Upper lobe of left lung (tissue), 4 donors: ENCODE data around the gene CYP2S1.

Experiments
- CTCF ChIP-seq, 6 experiments: fragments of 450-650 bp in 4 of 6; fragments of 200-600 bp in 2 of 6; sonication (generic) in 2 of 6; IDR thresholded peaks; one replicate each; pipeline ENCODE4 v1.5.1; 2016 to 2019; ENCODE audit warnings: antibody characterized with exemption in 6 of 6
- POLR2A ChIP-seq, 4 donors: fragments of 450-650 bp; IDR thresholded peaks; one replicate each; pipeline ENCODE4 v1.5.1; 2016 to 2017; ENCODE audit warnings: antibody characterized with exemption in 4 of 4, mild to moderate bottlenecking in 2 of 4
- POLR2AphosphoS5 ChIP-seq, 2 donors: sonication (generic); formaldehyde crosslinking; IDR thresholded peaks; one replicate each; pipeline ENCODE4 v1.5.1; 2017; ENCODE audit warnings: antibody characterized with exemption in 2 of 2

- TF ChIP-seq CTCF (IDR thresholded peaks at IDR 0.05) (no peak), POLR2A (IDR thresholded peaks at IDR 0.05) (no peak), POLR2AphosphoS5 (IDR thresholded peaks at IDR 0.05) (no peak)
These were observed 33.1 kb upstream of the CYP2S1 start for GRCh38 chr19:41159881-41160280.
